ELF-1 (cell line): ENCODE data around the gene CIBAR2.
"Not testable (repeated sequence)": the region's sequence is repeated elsewhere in the genome, so short reads cannot be mapped to it uniquely, and the experiment has no call there.

ENCODE experiments used
- DNase-seq: peaks from one replicate; pipeline ENCODE4 v3.0.0-alpha.2; 2016; ENCODE audit warnings: low read depth, low spot score

CIBAR2 gene

DNA sequence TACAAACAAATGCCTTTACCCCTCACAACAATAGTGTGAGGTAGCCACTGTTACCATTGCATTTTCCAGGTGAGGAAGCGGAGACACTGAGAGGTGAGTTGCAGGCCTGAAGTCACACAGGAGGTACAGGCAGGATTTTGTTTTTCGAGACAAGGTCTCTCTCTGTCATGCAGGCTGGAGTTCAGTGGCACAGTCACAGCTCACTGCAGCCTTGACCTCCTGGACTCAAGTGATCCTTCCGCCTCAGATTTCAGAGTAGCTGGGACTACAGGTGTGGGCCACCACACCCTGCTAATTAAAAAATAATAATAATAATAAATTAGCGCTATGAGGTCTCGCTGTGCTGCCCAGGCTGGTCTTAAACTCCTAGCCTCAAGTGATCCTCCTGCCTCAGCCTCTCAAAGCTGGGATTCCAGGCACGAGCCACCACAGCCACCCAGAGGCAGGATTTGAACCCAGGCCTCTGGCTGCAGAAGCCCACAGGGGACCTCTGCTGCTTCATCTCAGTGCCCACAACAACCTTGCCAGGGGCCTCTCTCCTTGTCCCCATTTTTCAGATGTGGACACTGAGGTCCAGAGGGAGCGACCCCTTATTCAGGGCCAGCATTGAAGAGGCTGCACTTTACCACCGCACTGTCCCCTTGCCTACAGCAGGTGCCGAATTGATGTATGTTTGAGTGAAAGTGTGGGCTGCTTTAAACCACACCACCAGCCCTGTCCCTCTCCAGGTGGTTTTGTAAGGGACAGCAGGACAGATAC, 16.0 kb upstream of the CIBAR2 start:
- DNase-seq: no peak

DNA sequence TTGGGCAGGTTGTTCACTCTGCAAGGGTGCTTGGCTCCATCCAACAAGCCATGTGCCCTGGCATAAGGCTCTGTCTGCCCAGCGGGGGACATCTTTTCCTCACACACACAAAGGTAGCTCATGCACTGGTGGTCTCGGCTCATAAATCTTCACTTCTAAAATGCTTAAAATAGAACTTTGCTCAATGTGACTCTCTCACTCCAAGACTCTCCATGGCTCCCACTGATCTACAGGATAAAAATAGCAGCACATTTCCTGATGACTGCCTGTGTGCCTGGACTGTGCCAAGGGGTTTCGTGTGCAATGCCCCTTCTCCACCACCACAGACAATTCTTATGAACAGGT, 15.1 kb upstream of the CIBAR2 start:
- DNase-seq: no peak

DNA sequence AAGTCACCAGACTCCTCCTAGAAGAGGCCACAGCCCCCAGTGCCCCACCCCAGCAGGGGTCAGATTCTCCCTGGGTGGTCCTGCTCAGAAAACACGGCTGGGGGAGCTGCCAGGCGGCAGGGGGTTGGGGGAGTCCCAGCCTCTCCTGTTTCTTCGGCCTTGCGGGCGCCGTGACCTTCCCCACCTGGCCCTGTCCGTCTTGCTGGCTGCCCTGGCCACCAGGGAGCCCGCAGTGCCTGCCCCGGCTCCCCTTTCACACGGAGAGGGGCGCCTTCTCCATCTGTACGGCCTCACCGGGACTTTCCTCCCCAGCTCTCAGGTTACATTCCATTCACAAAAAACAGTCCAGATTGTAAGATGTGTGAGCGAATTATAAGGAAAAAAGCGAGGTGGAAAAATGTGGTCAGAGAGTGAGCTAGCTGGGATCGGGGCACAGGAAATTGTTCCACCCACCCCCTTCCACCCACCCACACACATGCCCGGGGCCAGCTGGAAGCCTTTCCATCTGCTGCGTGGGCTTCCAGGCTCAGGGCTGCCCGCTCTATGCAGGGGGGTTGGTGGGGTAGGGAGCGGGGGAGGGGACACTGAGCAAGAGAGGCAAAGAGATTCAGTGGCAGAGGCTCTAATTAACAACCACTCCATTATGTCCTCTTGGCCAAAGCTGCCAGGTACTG, 14.6 kb upstream of the CIBAR2 start:
- peak; percentile 58 for DNase-seq

DNA sequence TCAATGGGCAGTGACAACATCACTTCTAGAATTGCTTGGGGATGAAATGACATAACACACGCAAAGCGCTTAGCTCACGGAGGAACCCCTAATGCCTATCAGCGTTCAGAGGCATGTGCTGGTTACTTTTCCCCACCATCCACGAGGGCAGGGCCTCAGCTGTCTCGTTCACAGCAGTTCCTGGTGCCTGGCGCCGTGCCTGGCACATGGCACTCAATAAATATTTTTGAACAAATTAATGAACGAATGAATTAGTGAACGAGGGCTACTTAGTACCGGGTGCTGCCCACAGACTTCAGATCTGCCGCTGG, 14.1 kb upstream of the CIBAR2 start:
- no peak for DNase-seq

- no peak for DNase-seq
Observed at GRCh38 chr16:85125570-85126393, 13.5 kb upstream of the CIBAR2 start.

DNA sequence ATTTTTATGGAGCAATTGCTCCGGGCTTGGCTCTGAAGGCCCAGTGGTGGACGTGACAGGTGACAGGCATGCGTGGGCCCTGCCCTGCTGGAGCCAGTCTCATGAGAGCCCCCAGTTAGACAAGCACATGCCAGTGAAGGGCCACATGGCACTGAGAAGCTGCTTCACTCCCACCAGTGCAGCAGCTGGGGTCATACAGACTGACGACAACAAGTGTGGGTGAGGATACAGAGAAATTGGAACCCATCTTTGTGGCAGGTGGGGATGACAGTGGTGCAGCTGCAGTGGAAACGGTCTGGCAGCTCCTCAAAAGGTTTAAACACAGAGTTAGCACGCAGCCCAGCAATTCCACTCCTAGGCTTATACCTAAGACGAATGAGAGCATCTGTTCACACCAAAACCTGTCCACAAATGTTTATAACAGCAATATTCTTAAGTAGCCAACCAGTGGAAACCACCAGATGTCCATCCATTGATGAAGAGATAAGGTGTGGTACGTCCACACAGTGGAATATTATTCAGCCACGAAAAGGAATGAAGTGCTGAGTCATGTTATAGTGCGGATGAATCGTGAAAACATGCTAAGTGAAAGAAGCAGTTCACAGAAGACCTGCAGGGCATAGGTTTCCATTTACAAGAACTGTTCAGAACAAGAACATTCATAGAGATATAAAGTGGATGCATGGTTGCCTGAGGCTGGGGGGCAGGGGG, 12.5 kb upstream of the CIBAR2 start:
- DNase-seq: no peak

DNA sequence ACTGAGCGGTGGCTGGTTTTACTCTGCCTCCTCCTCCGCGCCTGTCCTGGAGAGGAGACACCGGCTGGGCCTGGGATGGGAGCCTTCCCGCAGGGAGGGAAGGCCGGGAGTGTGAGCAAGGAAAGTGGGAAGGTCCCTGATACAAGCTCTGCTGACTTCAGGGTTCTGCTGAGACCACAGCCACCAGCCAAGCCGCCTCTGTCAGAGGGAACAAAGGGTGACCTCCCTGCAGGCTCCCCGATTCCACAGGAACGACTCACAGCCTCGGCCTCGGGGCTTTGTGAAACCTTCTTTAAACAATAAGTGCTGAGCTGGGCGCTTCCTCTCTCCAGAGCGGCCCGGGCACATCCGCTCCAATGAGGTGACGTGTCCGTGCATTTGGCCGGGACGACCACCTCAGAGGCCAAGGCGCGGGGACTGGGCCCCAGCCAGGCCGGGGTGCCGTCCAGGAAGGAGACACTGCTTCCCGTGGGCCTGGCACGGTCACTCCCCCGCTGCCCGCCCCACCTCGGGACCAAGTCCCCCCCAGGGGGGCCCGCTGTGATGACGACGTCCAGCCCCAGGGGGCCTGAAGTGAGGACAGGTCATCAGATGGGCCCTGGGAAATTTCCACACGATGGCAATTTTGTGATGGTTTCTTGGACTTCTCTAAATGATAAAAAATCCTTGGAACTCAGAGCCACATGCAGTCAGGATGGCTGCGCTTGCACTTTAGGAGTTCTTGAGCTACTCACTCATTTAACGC, 11.8 kb upstream of the CIBAR2 start:
- DNase-seq: peak; percentile 69

- DNase-seq: not testable (repeated sequence)
Observed at GRCh38 chr16:85123441-85123840, 11.2 kb upstream of the CIBAR2 start.

DNA sequence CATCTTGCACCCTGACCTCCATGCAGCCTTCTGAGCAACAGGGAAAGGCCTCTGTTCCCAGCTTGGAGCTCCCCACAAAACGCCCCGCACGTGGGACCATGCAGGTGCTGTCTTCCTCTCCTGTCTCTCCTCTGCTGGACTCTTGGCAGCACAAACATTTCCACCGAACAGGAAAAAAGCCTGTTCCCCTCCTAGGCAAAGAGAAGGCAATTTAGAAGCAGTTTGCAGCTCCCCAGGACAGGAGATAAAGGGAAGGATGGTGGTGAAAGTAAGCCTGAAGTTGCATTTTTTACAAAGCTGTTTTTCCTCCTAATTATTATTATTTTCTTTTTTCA, 7.7 kb upstream of the CIBAR2 start:
- DNase-seq: no peak

DNA sequence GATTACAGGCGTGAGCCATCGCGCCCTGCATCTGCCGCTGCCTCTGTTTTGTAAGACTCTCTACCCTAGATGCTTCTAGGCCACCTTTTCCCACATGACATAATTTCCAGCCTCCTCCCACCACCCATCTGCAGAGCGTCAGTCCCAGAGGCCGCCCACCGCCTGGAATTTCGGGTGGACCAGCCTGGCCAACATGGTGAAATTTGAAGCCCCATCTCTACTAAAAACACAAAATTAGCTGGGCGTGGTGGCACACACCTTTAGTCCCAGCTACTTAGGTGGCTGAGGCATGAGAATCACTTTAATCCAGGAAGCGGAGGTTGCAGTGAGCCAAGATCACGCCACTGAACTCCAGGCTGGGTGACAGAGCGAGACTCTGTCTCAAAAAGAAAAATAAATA, 5.1 kb upstream of the CIBAR2 start:
- no peak for DNase-seq

DNA sequence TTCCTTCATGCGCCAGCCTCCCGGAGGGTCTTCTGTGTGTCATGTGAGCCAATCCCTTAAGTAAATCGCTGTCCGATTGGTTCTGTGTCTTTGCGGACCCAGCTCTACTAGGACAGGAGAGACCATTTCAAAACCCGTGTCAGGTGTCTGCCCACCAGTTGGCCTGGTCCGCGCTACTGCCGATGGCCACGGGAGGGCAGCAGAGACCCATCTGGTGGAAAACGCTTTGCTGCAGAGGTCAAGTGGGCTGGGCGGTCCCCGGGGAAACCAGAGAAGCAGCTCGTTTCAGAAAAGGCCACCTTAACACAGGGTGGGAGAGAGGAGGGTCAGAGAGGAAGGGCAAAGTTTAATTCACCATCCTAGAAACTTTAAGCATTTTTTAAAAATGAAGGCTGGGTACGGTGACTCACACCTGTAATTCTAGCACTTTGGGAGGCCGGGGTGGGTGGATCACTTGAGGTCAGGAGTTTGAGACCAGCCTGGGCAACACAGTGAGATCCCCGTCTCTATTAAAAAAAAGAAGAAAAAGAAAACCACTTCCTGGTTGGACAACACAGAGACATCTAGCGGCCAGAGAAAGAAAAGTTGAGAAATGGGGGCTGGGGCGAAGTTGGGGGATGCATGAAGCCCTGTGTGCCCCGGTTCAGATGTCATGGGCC, 2.8 kb upstream of the CIBAR2 start:
- peak; percentile 97 for DNase-seq

- DNase-seq: no peak
Observed at GRCh38 chr16:85113913-85114312, 1.6 kb upstream of the CIBAR2 start.

GRCh38 chr16:85113168-85113733, 979 bp upstream of the CIBAR2 start:
- no peak for DNase-seq

DNA sequence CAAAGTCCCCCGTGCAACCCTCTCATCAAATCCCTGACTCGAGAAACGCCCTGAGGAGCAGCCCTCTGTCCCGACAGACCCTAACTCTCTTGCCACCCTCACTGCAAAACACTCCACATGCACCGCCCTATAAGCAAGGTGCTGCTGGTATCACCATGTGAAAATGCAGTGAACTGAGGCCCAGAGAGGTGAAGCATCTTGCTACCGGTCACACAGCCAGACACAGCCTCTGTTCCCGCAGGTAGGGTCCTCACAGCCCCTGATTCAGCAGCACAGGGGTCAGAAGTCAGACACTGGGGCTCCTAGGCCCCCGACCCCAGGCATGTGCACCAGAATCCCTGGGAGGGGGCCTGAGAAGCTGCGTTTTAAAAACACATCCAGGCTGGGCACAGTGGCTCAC, 1.1 kb downstream of the CIBAR2 start:
- DNase-seq: no peak

DNA sequence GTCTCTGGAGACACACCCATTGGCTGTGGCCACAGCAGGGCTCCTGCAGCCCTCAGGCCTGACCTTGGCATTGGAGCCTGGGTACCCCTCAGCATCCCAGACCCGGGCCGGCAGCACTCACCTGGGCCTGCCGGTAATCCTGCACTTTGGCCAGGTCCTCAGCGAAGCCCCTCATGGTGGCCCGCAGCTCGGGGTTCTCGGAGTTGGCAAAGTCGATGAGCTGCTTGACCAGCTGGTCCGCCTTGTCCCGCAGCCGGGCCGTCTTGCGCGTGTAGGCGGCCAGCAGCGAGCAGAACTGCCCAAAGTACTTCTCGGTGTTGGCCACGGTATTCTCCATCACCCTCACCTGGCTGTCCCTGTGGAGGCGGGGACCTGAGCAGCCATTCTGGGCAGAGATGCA, 2.2 kb downstream of the CIBAR2 start:
- no peak for DNase-seq

DNA sequence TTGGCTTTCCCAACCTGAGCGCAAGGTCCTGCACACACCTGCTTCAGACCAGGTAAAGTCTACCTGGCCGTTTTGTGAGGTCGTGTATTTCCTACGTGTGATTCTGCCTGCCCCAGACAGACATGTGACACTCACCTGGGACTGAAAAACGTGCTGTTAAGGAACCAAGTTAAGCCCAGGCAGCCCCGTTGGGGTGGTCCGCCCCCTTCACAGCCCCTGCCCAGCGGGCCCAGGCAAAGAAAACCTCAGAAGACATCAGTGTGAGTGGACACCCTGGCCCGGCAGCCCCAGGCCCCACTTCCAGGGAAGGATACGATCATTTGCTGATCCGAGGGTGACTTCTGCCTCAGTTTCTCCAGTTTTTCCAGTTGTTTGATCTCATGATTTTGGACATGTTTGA, 4.7 kb downstream of the CIBAR2 start:
- no peak for DNase-seq

GRCh38 chr16:85107083-85107482, 5.2 kb downstream of the CIBAR2 start:
- no peak for DNase-seq

DNA sequence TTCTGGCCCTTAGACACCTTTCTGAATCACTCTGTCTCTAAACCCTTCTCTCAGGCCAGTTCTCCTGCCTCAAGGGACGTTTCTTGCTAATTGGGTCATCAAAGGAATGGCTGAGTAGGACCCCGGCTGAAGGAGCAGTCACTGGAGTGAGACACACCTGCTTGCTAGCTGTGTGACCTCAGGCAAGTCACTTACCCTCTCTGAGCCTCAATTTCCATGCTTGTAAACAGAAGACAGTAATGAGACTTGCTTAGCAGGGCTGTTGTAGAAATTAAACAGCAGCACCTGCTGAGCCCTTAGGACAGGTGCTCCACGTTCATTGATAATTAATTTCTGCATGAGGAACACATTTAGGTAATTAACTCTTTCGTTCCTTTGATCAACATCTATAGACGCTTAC, 6.8 kb downstream of the CIBAR2 start:
- no peak for DNase-seq

DNA sequence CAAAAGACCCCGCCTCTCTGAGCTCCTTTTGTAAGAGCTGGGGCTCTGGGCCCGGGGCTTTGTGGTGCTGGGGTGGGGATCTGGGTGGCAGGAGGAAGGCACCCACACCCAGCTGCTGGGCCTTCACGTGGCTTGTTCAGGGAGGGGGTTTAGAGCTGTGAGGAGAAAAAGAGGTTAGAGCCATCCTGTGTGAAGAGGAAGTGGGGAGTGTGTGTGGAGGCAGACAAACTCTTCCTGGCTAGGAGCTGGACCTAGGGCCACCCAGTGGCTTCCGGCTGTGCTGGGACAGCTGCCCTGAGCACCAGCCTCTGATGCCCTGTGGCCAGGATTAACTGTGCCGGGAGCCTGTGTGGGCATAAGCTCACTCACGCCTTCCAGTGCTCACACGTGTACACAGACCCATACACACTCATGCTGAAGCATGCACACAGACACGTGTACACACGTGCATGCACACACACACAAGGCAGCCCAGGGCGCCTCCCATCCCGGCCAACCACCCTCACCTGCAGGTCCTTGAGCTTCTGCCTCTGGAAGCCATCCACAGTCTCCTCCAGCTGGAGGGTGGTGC, 7.4 kb downstream of the CIBAR2 start:
- DNase-seq: no peak

DNA sequence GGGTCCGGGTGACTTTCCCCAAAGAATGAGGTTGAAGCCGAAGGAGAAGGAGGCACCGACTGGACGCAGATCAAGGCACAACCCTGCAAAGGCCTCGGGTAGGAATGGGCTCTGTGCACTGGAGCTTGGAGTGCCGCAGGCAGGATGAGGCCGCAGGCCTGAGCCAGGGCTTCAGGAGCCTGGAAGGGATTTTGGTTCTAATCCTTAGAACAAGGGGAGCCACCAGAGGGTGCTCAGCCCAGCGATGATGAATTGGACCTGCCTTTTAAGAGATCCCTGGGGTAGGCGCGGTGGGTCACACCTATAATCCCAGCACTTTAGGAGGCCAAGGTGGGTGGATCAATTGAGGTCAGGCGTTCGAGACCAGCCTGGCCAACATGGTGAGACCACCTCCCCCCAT, 8.1 kb downstream of the CIBAR2 start:
- DNase-seq: peak; percentile 42
